WERI-Rb-1 (cell line): ENCODE measurements around the gene KIAA0825.

Source experiments
- DNase-seq: peaks from one replicate; pipeline ENCODE4 v3.0.0-alpha.2; 2020
- H3K27ac ChIP-seq: fragments of 250-450 bp; sonication (Bioruptor Pico); 2 replicates; pipeline ENCODE4 v1.5.1; 2020; ENCODE audit warnings: mild to moderate bottlenecking, moderate library complexity
- H3K27me3 ChIP-seq: fragments of 250-450 bp; sonication (Bioruptor Pico); 2 replicates; pipeline ENCODE4 v1.5.1; 2021; ENCODE audit warnings: mild to moderate bottlenecking, low read depth, moderate library complexity; ENCODE audit not compliant: insufficient read depth, severe bottlenecking
- H3K36me3 ChIP-seq: fragments of 250-450 bp; sonication (Bioruptor Pico); 2 replicates; pipeline ENCODE4 v1.5.1; 2020; ENCODE audit warnings: mild to moderate bottlenecking, moderate library complexity
- H3K4me3 ChIP-seq: 2 replicates; pipeline ENCODE4 v1.5.1; 2011; ENCODE audit warnings: low read depth, mild to moderate bottlenecking, control low read depth, low read length
- H3K9me3 ChIP-seq: fragments of 250-450 bp; sonication (Bioruptor Pico); 2 replicates; pipeline ENCODE4 v1.5.1; 2021; ENCODE audit warnings: mild to moderate bottlenecking, moderate library complexity; ENCODE audit not compliant: severe bottlenecking
- CTCF ChIP-seq: IDR thresholded peaks from 2 replicates; pipeline ENCODE4 v1.5.1; 2011; ENCODE audit warnings: low read depth, mild to moderate bottlenecking, control low read depth, inconsistent platforms, low read length

KIAA0825 gene

GRCh38 chr5:94459915-94460314 is 158.5 kb downstream of the KIAA0825 start:
- Histone ChIP-seq H3K36me3 (no peaks in the 10 kb centered on the region), H3K9me3 (no peaks in the 10 kb centered on the region), H3K4me3 (no peak overlapping the region), H3K27me3 (no peaks in the 10 kb centered on the region), H3K27ac (no peak overlapping the region)
- no peak for DNase-seq
- no peak for TF ChIP-seq CTCF

GRCh38 chr5:94457788-94458187 is 160.6 kb downstream of the KIAA0825 start:
- no peaks in the 10 kb centered on the region for H3K27me3 ChIP-seq
- H3K36me3 ChIP-seq, result no peaks in the 10 kb centered on the region
- H3K4me3 ChIP-seq, result no peak overlapping the region
- no peak overlapping the region for H3K27ac ChIP-seq
- no peak for TF ChIP-seq CTCF
- DNase-seq, result no peak
- H3K9me3 ChIP-seq, result no peaks in the 10 kb centered on the region

- H3K36me3 ChIP-seq, result no peaks in the 10 kb centered on the region
- no peaks in the 10 kb centered on the region for H3K27me3 ChIP-seq
- H3K9me3 ChIP-seq, result peaks cover 3% of the 10 kb centered on the region
- DNase-seq, result no peak
- no peak for TF ChIP-seq CTCF
- no peak overlapping the region for H3K27ac ChIP-seq
- H3K4me3 ChIP-seq, result no peak overlapping the region
Measured at GRCh38 chr5:94445726-94446125, 172.7 kb downstream of the KIAA0825 start.

- TF ChIP-seq CTCF, result no peak
- Histone ChIP-seq H3K36me3 (no peaks in the 10 kb centered on the region), H3K9me3 (peaks cover 3% of the 10 kb centered on the region), H3K4me3 (no peak overlapping the region), H3K27me3 (no peaks in the 10 kb centered on the region), H3K27ac (no peak overlapping the region)
- DNase-seq, result no peak
Measured at GRCh38 chr5:94442991-94443390, 175.4 kb downstream of the KIAA0825 start.

- no peaks in the 10 kb centered on the region for H3K27me3 ChIP-seq
- TF ChIP-seq CTCF, result no peak
- peaks cover 3% of the 10 kb centered on the region for H3K9me3 ChIP-seq
- H3K27ac ChIP-seq, result no peak overlapping the region
- no peak for DNase-seq
- no peaks in the 10 kb centered on the region for H3K36me3 ChIP-seq
- H3K4me3 ChIP-seq, result no peak overlapping the region
Measured at GRCh38 chr5:94442076-94442475, 176.3 kb downstream of the KIAA0825 start.

- DNase-seq, result no peak
- Histone ChIP-seq H3K9me3 (no peaks in the 10 kb centered on the region), H3K27ac (no peak overlapping the region), H3K4me3 (no peak overlapping the region), H3K27me3 (no peaks in the 10 kb centered on the region), H3K36me3 (no peaks in the 10 kb centered on the region)
- TF ChIP-seq CTCF, result no peak
Measured at GRCh38 chr5:94440015-94440414, 178.4 kb downstream of the KIAA0825 start.
